K562 (cell line): ENCODE results near the gene MGAT5.

Source experiments
- CTCF ChIP-seq, 3 experiments: IDR thresholded peaks in 2 of 3; conservative IDR thresholded peaks in 1 of 3; 2 replicates each; pipeline ENCODE4 v1.5.1; 2011 to 2012; ENCODE audit warnings: low read length in 3 of 3, mild to moderate bottlenecking in 3 of 3, control low read depth in 2 of 3, improper control_type of control experiment in 1 of 3, inconsistent platforms in 1 of 3, low read depth in 1 of 3, mixed read lengths in 1 of 3, moderate library complexity in 1 of 3; ENCODE audit not compliant: insufficient read depth in 2 of 3
- EP300 ChIP-seq: IDR thresholded peaks from 2 replicates; pipeline ENCODE4 v1.6.1; 2012; ENCODE audit warnings: low read length, improper control_type of control experiment
- MITF ChIP-seq: IDR thresholded peaks from 2 replicates; pipeline ENCODE4 v1.6.1; 2014; ENCODE audit warnings: antibody characterized with exemption
- MTA1 ChIP-seq: fragments of 450-650 bp; IDR thresholded peaks from 2 replicates; pipeline ENCODE4 v1.6.1; 2017; ENCODE audit warnings: borderline replicate concordance
- TEAD1 ChIP-seq, 2 experiments: fragments of 450-650 bp in 1 of 2; sonication (generic) in 1 of 2; formaldehyde crosslinking; IDR thresholded peaks; 2 replicates each; pipeline versions ENCODE4 v1.4.0 to v1.8.0; 2020 to 2022; ENCODE audit warnings: mild to moderate bottlenecking in 2 of 2, missing genetic modification reagents in 1 of 2
- XRCC4 ChIP-seq: IDR thresholded peaks from one replicate; pipeline ENCODE4 v1.6.1; 2011; ENCODE audit not compliant: insufficient read depth, insufficient read length; ENCODE audit errors: extremely low read depth
- ZNF655 ChIP-seq: fragments of 250-450 bp; sonication (Bioruptor Pico); IDR thresholded peaks from 2 replicates; pipeline ENCODE4 v1.5.0; 2021

- TF ChIP-seq MTA1 = no peak
- no peak for TF ChIP-seq ZNF655 (CRISPR knock-in tag)
- TF ChIP-seq XRCC4 = no peak
- no peak for TF ChIP-seq CTCF (IDR thresholded peaks at IDR 0.05 in 2 of 3, conservative IDR thresholded peaks at IDR 0.05 in 1 of 3; ENCODE audit: insufficient read depth in 2 of 3, low read depth in 1 of 3, low read length in 3 of 3)
- no peak for TF ChIP-seq EP300
- TF ChIP-seq TEAD1 (CRISPR knock-in tag; IDR thresholded peaks at IDR 0.05) = no peak
- no peak for TF ChIP-seq MITF
Measured at GRCh38 chr2:134347756-134348155, 93.9 kb downstream of the MGAT5 start.
